ENCODE data around the gene MYO18A.

The MYO18A gene

GRCh38 chr17:29154516-29155226 lies 25.5 kb downstream of the MYO18A start:
- TF ChIP-seq EZH2 (IDR thresholded peaks at IDR 0.05; ENCODE audit: borderline replicate concordance, low read depth, low read length, severe bottlenecking) = no peak
- TF ChIP-seq CTCF (IDR thresholded peaks at IDR 0.05; ENCODE audit: borderline replicate concordance, extremely low read depth, low read length, poor library complexity, severe bottlenecking) = no peak
- Histone ChIP-seq H4K20me1 (ENCODE audit: insufficient read depth, low read length) (no peaks in the 10 kb centered on the region), H3K27me3 (ENCODE audit: insufficient read depth, low read length, poor library complexity) (no peaks in the 10 kb centered on the region), H3K4me1 (ENCODE audit: insufficient read depth, low read length) (peaks cover 24% of the 10 kb centered on the region), H3K27ac (ENCODE audit: low read length) (peak overlapping the region; percentile 48), H3K79me2 (ENCODE audit: insufficient read depth, low read length) (no peaks in the 10 kb centered on the region), H3K4me3 (ENCODE audit: low read depth in 1 of 2, low read length in 2 of 2) (no peak overlapping the region), H3K36me3 (ENCODE audit: insufficient read depth, low read length) (no peaks in the 10 kb centered on the region), H3K9ac (ENCODE audit: low read depth, low read length) (no peak overlapping the region), H2AFZ (ENCODE audit: low read depth, low read length) (no peak overlapping the region), H3K4me2 (ENCODE audit: insufficient read depth, low read length) (no peak overlapping the region), H3K9me3 (ENCODE audit: insufficient read depth, low read length, severe bottlenecking) (no peaks in the 10 kb centered on the region)
- ATAC-seq (ENCODE audit: insufficient read depth, low read depth) = peak; percentile 65
- peak; percentile 44 for DNase-seq

GRCh38 chr17:29151567-29151966 lies 28.6 kb downstream of the MYO18A start:
- Histone ChIP-seq H3K27me3 (ENCODE audit: insufficient read depth, low read length, poor library complexity) (no peaks in the 10 kb centered on the region), H3K79me2 (ENCODE audit: insufficient read depth, low read length) (no peaks in the 10 kb centered on the region; the same call in 1 of the 2 replicates), H3K4me2 (ENCODE audit: insufficient read depth, low read length) (no peak overlapping the region), H3K27ac (ENCODE audit: low read length) (no peak overlapping the region), H3K9me3 (ENCODE audit: insufficient read depth, low read length, severe bottlenecking) (no peaks in the 10 kb centered on the region), H3K4me3 (ENCODE audit: low read depth in 1 of 2, low read length in 2 of 2) (no peak overlapping the region), H3K36me3 (ENCODE audit: insufficient read depth, low read length) (no peaks in the 10 kb centered on the region), H3K9ac (ENCODE audit: low read depth, low read length) (no peak overlapping the region), H3K4me1 (ENCODE audit: insufficient read depth, low read length) (peaks cover 38% of the 10 kb centered on the region), H4K20me1 (ENCODE audit: insufficient read depth, low read length) (no peaks in the 10 kb centered on the region), H2AFZ (ENCODE audit: low read depth, low read length) (no peak overlapping the region)
- no peak for ATAC-seq (ENCODE audit: insufficient read depth, low read depth)
- TF ChIP-seq CTCF (IDR thresholded peaks at IDR 0.05; ENCODE audit: borderline replicate concordance, extremely low read depth, low read length, poor library complexity, severe bottlenecking) = no peak
- no peak for TF ChIP-seq EZH2 (IDR thresholded peaks at IDR 0.05; ENCODE audit: borderline replicate concordance, low read depth, low read length, severe bottlenecking)
- no peak for DNase-seq

DNA sequence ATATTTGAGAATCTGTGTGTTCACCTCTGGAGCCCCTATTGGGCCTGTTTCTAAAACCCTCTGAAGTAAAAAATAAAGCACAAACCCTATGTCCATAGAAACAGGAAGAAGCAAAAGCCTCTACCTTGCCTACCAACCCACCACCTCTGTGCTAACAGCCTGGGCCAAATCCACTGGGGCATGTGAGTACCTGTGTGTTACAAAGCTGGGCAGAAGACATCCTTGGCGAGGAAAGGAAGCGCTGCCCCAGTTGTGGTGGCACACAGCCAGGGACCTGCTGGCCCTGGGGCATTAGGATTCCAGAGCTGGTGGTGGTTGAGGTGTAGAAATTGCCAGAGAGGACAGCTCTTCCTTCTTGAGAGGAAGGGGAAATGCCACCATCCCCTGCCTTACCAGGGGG lies 30.0 kb downstream of the MYO18A start:
- ATAC-seq (ENCODE audit: insufficient read depth, low read depth) (no peak), DNase-seq (no peak)
- Histone ChIP-seq H3K9ac (ENCODE audit: low read depth, low read length) (no peak overlapping the region), H3K79me2 (ENCODE audit: insufficient read depth, low read length) (no peaks in the 10 kb centered on the region; the same call in 1 of the 2 replicates), H3K4me3 (ENCODE audit: low read depth in 1 of 2, low read length in 2 of 2) (no peak overlapping the region), H3K9me3 (ENCODE audit: insufficient read depth, low read length, severe bottlenecking) (no peaks in the 10 kb centered on the region), H3K4me2 (ENCODE audit: insufficient read depth, low read length) (no peak overlapping the region), H2AFZ (ENCODE audit: low read depth, low read length) (no peak overlapping the region), H3K36me3 (ENCODE audit: insufficient read depth, low read length) (no peaks in the 10 kb centered on the region), H3K4me1 (ENCODE audit: insufficient read depth, low read length) (peaks cover 37% of the 10 kb centered on the region), H3K27me3 (ENCODE audit: insufficient read depth, low read length, poor library complexity) (no peaks in the 10 kb centered on the region), H4K20me1 (ENCODE audit: insufficient read depth, low read length) (no peaks in the 10 kb centered on the region), H3K27ac (ENCODE audit: low read length) (no peak overlapping the region)
- no peak for TF ChIP-seq EZH2 (IDR thresholded peaks at IDR 0.05; ENCODE audit: borderline replicate concordance, low read depth, low read length, severe bottlenecking)
- no peak for TF ChIP-seq CTCF (IDR thresholded peaks at IDR 0.05; ENCODE audit: borderline replicate concordance, extremely low read depth, low read length, poor library complexity, severe bottlenecking)

All from DND-41 (cell line).